NOMO-1 treated with DMSO at 0.1 percent for 48 hours (cell line): ENCODE measurements around the gene LCP1.
A peak's percentile ranks its signal among the peaks of the same experiment; 100 is the strongest.

Experiments used
- DNase-seq: peaks from one replicate; lab custom pipeline; 2025; ENCODE audit not compliant: unreplicated experiment; lab: John Stamatoyannopoulos, UW

The LCP1 gene

GRCh38 chr13:46102255-46102605 lies 79.7 kb downstream of the LCP1 start:
- DNase-seq: no peak

DNA sequence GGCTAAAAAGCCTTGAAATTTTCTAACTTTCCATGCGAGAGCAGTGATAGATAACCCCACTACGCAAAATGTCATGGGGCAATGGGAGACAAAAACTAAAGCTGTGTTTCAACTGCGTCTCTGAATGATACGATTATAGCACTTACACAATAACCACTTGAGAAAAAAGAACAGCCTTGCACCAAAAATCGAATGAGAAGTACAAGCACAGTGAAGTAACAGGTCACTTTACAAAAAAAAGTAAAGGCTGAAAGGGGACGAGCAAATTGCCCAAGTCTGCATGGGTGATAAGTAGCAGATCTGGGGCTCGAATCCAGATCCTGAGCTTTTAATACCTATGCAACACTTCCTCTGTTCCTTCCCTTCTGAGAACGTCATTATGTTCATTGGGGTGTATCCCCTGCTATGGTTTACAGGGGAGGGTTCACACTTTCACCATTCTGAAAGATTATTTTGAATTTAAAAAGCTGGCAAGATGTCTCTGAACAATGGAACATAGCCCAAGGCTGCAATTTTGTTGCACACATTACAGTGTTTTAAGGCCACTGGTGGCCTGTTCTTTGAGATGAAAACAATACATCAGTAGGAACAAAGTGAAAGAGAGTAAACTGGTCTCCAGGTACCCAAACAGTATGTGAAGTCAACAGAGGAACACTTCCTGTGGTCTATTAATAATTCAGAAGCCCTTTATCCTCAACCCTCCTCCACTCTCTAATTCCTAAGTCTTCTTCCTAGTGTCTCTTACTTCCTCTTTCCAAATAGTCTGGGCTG lies 80.3 kb downstream of the LCP1 start:
- peak; percentile 65 for DNase-seq

- no peak for DNase-seq
These were observed 81.0 kb downstream of the LCP1 start for GRCh38 chr13:46101002-46101401.

DNA sequence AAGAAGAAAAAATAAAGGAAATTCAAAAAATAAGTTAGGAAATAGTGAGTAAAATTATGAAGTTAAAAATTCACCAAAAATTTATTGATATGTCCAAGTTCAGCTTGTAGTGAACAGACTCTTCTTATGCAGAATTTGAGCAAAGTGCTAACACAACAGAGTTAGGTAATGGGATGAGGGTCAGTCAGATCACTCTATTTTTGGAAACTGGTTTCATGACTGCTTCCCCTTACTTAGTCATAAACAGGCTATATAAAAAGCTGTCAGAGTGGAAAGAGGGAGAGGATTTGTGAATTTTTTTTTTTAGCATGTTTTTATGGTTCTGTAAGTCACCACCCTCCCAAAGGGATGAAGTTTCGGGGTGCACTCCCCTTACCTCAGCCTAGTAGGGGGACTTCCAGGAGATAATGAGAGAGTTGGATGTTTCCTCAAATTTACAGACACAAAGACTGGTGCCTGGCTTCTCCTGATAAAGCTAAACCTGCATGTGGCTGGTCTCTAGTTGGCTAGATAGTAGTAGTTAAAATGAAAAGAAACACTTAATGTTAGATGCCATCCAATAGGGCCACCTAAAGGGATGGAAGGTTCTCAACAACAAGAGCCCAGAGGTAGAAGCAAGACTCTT lies 81.7 kb downstream of the LCP1 start:
- DNase-seq: peak; percentile 88

DNA sequence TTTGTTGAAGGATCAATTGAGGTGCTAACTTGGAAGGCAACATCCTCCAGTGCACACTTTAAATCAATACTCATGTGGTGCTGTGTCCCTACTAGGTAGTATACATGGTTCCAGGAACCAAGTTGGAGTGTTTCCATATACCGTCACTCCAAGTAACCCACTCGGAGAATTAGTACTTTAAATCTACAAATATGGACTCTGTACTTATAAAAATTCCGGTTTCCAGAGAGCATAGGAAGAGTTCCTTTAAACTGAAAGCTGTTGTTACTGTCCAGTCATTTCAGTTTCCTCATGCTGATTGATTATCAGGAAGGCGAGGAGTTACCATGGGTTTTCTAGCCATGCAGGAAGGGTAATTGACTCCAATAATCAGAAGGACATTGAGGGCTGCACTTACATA lies 84.3 kb downstream of the LCP1 start:
- DNase-seq: no peak

DNA sequence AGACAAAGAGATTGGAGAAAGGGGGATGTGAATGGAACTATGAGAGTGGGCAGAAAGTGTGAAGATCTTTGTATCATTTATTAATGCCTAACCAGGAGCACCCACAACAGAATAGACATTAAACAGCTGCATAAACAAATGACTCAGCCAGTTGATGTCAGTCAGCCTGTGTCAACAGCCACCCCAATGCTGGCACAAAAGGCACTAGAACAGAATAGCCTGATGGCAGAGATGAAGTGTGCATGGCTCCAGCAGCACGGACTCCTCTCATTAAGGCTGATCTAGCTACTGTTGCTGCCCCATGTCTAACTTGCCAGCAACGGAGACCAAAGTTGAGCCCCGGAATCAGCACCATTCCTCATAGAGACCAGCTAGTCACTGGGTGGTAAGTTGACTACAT lies 85.0 kb downstream of the LCP1 start:
- DNase-seq: no peak

DNA sequence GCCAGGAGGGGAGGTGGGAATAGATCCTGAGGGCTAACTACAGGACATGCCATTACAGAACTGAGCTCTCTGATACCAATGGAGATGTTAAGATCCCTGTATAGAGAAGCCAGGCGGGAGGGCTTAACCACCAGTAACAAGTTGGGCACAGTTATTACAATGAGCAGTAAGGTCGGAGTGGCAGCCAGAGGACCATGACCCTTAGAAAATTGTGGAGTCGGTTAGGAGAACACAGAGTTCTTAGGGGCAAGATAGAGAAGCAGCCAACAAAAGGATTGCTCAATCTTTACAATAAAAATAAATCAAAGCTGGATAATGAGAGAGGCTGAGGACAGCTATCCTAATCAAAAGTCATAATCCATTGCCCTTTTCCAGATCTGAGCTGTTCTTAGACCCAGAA lies 87.5 kb downstream of the LCP1 start:
- DNase-seq: no peak

GRCh38 chr13:46088821-46089562 lies 93.0 kb downstream of the LCP1 start:
- DNase-seq: no peak

- no peak for DNase-seq
These were observed 94.5 kb downstream of the LCP1 start for GRCh38 chr13:46087481-46087880.

- DNase-seq: no peak
These were observed 95.0 kb downstream of the LCP1 start for GRCh38 chr13:46086985-46087384.

- no peak for DNase-seq
These were observed 95.5 kb downstream of the LCP1 start for GRCh38 chr13:46086421-46086922.

DNA sequence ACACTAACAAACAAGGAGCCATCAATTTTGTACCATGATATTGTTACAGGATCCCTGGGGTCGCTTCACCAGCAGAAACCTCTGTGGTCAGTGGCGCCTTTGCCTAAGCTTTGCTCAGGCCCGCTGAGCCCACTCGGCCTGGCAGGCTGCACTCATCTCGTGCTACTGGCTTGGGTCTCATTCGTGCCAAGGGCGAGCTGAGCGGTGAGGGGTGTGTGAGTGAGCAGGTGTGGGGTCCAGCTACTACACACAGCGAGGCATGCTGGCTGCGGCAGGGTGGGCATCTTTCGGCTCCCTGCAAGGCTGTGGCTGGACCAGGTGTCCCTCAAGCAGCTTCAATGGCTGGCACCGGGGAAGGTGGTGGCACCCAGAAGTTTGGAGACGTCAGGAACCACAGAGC lies 96.2 kb downstream of the LCP1 start:
- DNase-seq: no peak

DNA sequence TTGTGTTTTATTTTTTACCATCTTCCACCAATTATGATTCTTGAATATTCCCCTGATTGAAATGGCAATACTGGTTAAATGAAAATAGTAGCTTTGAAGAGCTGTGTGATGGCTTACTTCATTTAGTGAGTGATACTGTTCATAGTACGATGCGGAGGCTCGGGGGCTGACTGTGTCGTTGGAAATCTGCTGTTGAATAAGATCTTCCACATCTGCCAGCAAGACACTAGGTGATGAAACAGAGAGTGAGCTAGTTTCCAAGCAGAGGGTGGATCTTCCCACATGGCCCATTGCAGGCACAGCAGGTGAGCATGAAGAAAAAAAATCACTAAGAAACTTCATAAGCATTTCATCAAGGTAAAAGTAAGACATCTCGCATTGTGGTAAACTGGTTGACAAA lies 99.7 kb downstream of the LCP1 start:
- DNase-seq: no peak

DNA sequence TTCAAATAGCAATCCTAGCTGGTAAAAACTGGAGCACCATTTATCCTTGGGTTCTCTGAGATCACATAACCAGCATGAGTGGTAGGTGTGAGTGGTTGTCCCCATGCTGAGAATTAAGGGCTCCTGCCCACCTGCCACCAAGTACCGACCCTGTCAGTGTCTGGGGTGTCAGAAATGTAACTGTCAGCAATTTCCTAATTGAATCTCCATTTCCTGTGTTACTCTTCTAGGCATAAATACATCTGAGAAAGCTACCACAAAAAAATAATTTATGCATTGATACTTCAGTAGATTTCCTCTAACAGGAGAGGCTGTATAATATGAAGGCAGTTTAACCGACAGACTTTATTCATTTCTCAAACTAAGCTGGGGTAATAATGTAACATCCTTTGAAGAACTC lies 102.2 kb downstream of the LCP1 start:
- no peak for DNase-seq

- DNase-seq: no peak
These were observed 104.7 kb downstream of the LCP1 start for GRCh38 chr13:46077265-46077664.

DNA sequence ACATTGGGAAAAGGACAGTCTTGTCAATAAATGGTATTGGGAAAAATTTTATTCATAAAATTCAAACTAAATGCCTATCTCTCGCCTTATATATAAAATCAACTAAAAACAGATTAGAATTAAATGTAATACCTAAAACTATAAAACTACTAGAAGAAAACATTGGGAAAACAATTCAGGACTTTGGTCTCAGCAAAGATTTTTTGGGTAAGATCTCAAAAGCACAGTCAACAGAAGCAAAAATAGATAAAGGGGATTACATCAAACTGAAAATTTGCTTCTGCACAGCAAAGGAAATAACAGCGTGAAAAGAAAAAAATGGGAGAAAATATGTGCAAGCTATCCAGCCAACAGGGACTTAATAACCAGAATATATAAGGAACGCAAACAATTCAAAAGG lies 105.2 kb downstream of the LCP1 start:
- no peak for DNase-seq
